Pancreas (tissue), 10 donors: Measurements from ENCODE around the gene UQCRFS1. TPM values are rescaled to one million over a fixed set of nuclear protein-coding genes. Genes with fewer than 3 reads are reported as not detected.

ENCODE experiments used
- ATAC-seq, 4 donors: fragments of 200-7000 bp; cut with Tn5 transposase; one replicate each; pipeline versions ENCODE4 v1.8.0 to v1.9.1; 2020; ENCODE audit warnings: mild to moderate bottlenecking in 4 of 4, moderate library complexity in 4 of 4
- DNase-seq, 6 donors: peaks; one replicate each; pipeline ENCODE4 v3.0.0-alpha.2; 2020
- FAIRE-seq: peaks from 2 replicates; lab custom pipeline; 2012; peaks lifted over from hg19 to GRCh38; lab: Jason Lieb, UNC
- H3K27ac ChIP-seq, 4 donors: fragments of 200-600 bp; sonication (generic); 1 replicate in 3 of 4; 2 replicates in 1 of 4; pipeline versions ENCODE4 v1.5.0 to v1.8.0; 2020
- H3K27me3 ChIP-seq, 4 donors: fragments of 200-600 bp; one replicate each; pipeline ENCODE4 v1.8.0; 2021
- H3K36me3 ChIP-seq, 3 donors: fragments of 200-600 bp; sonication (generic) in 1 of 3; one replicate each; pipeline versions ENCODE4 v1.5.0 to v1.8.0; 2020 to 2021
- H3K4me1 ChIP-seq, 3 donors: fragments of 200-600 bp; one replicate each; pipeline ENCODE4 v1.8.0; 2021
- H3K4me3 ChIP-seq, 4 donors: fragments of 200-600 bp; sonication (generic) in 2 of 4; one replicate each; pipeline versions ENCODE4 v1.5.0 to v1.8.0; 2020 to 2021
- H3K9me3 ChIP-seq, 4 donors: fragments of 200-600 bp; one replicate each; pipeline ENCODE4 v1.8.0; 2021
- WGBS, 2 donors: extraction: QIAGEN DNeasy Blood & Tissue Kit; methylation state at CpG; one replicate each; pipeline ENCODE4 v1.1.7; 2013; 5-methylcytosine and 5-hydroxymethylcytosine counted together
- intact Hi-C, 3 donors: fragments of 100-400 bp; cut with DNase I; formaldehyde crosslinking; loops; one replicate each; pipeline versions ENCODE4 v1.11.1 to v1.14.2; 2022
- polyA plus RNA-seq, 2 donors: library from polyadenylated mRNA; stranded (reverse); fragments of 200-250 nt; gene quantifications; one replicate each; pipeline ENCODE4 v1.2.3, GENCODE V29; 2013
- total RNA-seq, 6 donors: library from RNA; stranded (reverse); fragmentation: NEBNext Ultra II Directional in 4 of 6; extraction: Animal tissue kit (Norgen Biotek cat#: 25700) in 4 of 6; gene quantifications; one replicate each; pipeline versions ENCODE4 v1.2.1 to v1.2.4, GENCODE V29; 2021 to 2023
- TF ChIP-seq, protein P1 (sequence below), 4 donors: fragments of 200-600 bp; sonication (generic) in 3 of 4; IDR thresholded peaks; one replicate each; pipeline versions ENCODE4 v1.5.0 to v1.8.0; 2021; ENCODE audit warnings: antibody characterized with exemption in 4 of 4
- donor health status: healthy with polysubstance abuse.
- donor health status: DM: no; HTN: no; CAD: no; lungs with moderate emphysema.
- donor health status: DM: no; HTN: no; CAD: no.
- donor health status: control.
- donor health status: control.
- donor health status: Bipolar disorder and iron deficiency.
- donor health status: DM: yes; HTN: yes; CAD: no.
- donor health status: DM: no; HTN: no; CAD: no.
- donor health status: DM: no; HTN: no; CAD: no.
- donor health status: DM: yes; HTN: yes; CAD: no.

The UQCRFS1 gene
- total and polyA plus RNA-seq, 8 donors = 6.6 to 17.3 (median 14.9) TPM

- TF ChIP-seq, protein P1, sequence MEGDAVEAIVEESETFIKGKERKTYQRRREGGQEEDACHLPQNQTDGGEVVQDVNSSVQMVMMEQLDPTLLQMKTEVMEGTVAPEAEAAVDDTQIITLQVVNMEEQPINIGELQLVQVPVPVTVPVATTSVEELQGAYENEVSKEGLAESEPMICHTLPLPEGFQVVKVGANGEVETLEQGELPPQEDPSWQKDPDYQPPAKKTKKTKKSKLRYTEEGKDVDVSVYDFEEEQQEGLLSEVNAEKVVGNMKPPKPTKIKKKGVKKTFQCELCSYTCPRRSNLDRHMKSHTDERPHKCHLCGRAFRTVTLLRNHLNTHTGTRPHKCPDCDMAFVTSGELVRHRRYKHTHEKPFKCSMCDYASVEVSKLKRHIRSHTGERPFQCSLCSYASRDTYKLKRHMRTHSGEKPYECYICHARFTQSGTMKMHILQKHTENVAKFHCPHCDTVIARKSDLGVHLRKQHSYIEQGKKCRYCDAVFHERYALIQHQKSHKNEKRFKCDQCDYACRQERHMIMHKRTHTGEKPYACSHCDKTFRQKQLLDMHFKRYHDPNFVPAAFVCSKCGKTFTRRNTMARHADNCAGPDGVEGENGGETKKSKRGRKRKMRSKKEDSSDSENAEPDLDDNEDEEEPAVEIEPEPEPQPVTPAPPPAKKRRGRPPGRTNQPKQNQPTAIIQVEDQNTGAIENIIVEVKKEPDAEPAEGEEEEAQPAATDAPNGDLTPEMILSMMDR (IDR thresholded peaks at IDR 0.05) = no peak
- intact Hi-C loops = no loop called here
- Histone ChIP-seq H3K27me3 (no peaks in the 10 kb centered on the region), H3K27ac (no peak overlapping the region), H3K4me1 (no peaks in the 10 kb centered on the region), H3K9me3 (no peaks in the 10 kb centered on the region), H3K36me3 (peaks cover 0 to 6% (median 0%) of the 10 kb centered on the region in 3 donors), H3K4me3 (no peak overlapping the region)
- FAIRE-seq = no peak
- 92 to 94% methylated on average over 2 of the region's 2 CpGs for WGBS, 2 donors
- no peak for DNase-seq
- no peak for ATAC-seq
Observed at GRCh38 chr19:29201855-29202254, 11.1 kb downstream of the UQCRFS1 start.

DNA sequence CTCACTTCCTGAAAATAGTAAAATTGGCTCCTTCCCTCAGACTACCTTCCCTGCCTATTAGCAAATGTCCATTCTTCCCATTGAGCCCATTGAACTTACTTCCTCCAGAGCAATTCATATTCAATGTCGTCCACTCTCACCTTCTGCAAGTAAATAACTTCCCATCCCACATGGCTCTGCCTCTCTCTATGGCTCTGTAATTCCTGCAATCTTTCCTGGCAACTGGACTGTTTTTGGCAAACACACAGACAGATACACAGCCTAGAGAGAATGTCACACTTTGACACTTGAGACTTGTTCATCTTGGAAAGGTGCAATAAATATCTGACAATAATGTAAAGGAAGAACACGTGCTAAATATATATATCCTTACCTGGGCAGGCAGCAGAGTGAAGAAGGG is 18.3 kb downstream of the UQCRFS1 start:
- Histone ChIP-seq H3K27ac (no peak overlapping the region), H3K4me1 (no peaks in the 10 kb centered on the region), H3K27me3 (no peaks in the 10 kb centered on the region), H3K4me3 (no peak overlapping the region), H3K36me3 (no peaks in the 10 kb centered on the region), H3K9me3 (no peaks in the 10 kb centered on the region)
- TF ChIP-seq, protein P1 (IDR thresholded peaks at IDR 0.05) = no peak
- DNase-seq (no peak), FAIRE-seq (no peak), ATAC-seq (no peak)
- intact Hi-C loops = no loop called here
- whole genome bisulfite sequencing, 2 donors = 34 to 40% methylated on average over 2 of the region's 2 CpGs

- TF ChIP-seq, protein P1 (IDR thresholded peaks at IDR 0.05) = no peak
- no peak for FAIRE-seq
- WGBS, 2 donors = 61 to 67% methylated on average over 5 of the region's 5 CpGs
Observed at GRCh38 chr19:29193155-29193554, 19.8 kb downstream of the UQCRFS1 start.

GRCh38 chr19:29191005-29191404 is 21.9 kb downstream of the UQCRFS1 start:
- H3K36me3 ChIP-seq = no peaks in the 10 kb centered on the region
- FAIRE-seq = no peak
- H3K27ac ChIP-seq = no peak overlapping the region
- WGBS, 2 donors = 64 to 73% methylated on average over 8 of the region's 8 CpGs
- no peak for DNase-seq
- no peaks in the 10 kb centered on the region for H3K27me3 ChIP-seq
- no peak overlapping the region for H3K4me3 ChIP-seq
- TF ChIP-seq, protein P1 (IDR thresholded peaks at IDR 0.05) = no peak
- no peaks in the 10 kb centered on the region for H3K4me1 ChIP-seq
- intact Hi-C loops = no loop called here
- ATAC-seq = no peak
- no peaks in the 10 kb centered on the region for H3K9me3 ChIP-seq

More at GRCh38 chr19:29193155-29193554, 19.8 kb downstream of the UQCRFS1 start:
- Histone ChIP-seq H3K9me3 (no peaks in the 10 kb centered on the region), H3K27me3 (no peaks in the 10 kb centered on the region), H3K36me3 (no peaks in the 10 kb centered on the region), H3K27ac (no peak overlapping the region), H3K4me3 (no peak overlapping the region), H3K4me1 (no peaks in the 10 kb centered on the region)
- intact Hi-C loops = no loop called here
- ATAC-seq (no peak), DNase-seq (no peak)

DNA sequence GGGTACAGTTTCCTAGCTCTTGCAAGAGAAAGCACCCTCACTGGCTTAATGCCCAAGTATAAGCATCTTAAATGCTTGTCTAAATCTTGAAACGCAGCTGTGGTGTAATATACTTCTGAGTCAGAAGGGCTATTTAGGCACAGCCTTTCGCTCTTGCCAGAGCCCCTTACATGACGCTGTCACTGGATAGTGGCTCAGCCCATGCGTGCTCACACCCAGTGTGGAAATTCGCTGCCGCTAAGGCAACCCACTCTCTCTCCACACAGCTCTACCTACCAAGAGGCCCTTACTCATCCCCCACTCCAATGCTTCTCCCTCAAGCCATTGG is 24.0 kb downstream of the UQCRFS1 start:
- intact Hi-C loops = no loop called here

More for the DNA sequence above, 24.0 kb downstream of the UQCRFS1 start:
- 82 to 86% methylated on average over 6 of the region's 6 CpGs for WGBS, 2 donors
- no peaks in the 10 kb centered on the region for H3K4me1 ChIP-seq
- TF ChIP-seq, protein P1 (IDR thresholded peaks at IDR 0.05) = no peak
- DNase-seq (no peak), ATAC-seq (peak in 1 of 4 donors; percentile 29), FAIRE-seq (no peak)
- H3K27me3 ChIP-seq = no peaks in the 10 kb centered on the region
- H3K27ac ChIP-seq = no peak overlapping the region
- H3K36me3 ChIP-seq = no peaks in the 10 kb centered on the region
- H3K4me3 ChIP-seq = no peak overlapping the region
- H3K9me3 ChIP-seq = no peaks in the 10 kb centered on the region
